Hepatocyte (in vitro differentiated cells): ENCODE results near the gene PRPF19. TPM values are rescaled to one million over a fixed set of nuclear protein-coding genes. Genes with fewer than 3 reads are reported as not detected.

Experiments
- DNase-seq: peaks from one replicate; pipeline ENCODE4 v3.0.0-alpha.2; 2016; ENCODE audit warnings: low spot score
- H2AFZ ChIP-seq: fragments of 200-600 bp; sonication (generic); 2 replicates; pipeline ENCODE4 v1.6.0; 2016; ENCODE audit warnings: antibody characterized with exemption, mild to moderate bottlenecking
- H3K27ac ChIP-seq: fragments of 200-600 bp; sonication (generic); 2 replicates; pipeline ENCODE4 v1.5.1; 2016; ENCODE audit warnings: mild to moderate bottlenecking
- H3K27me3 ChIP-seq: fragments of 200-600 bp; sonication (generic); 2 replicates; pipeline ENCODE4 v1.6.1; 2016
- H3K36me3 ChIP-seq: fragments of 200-600 bp; sonication (generic); replicated peaks from 2 replicates; pipeline ENCODE4 v1.5.1; 2016; ENCODE audit warnings: low read depth; ENCODE audit not compliant: insufficient read depth
- H3K4me1 ChIP-seq: fragments of 200-600 bp; sonication (generic); 2 replicates; pipeline ENCODE4 v1.5.1; 2016; ENCODE audit warnings: mild to moderate bottlenecking, moderate library complexity; ENCODE audit not compliant: insufficient read depth
- H3K4me2 ChIP-seq: fragments of 200-600 bp; sonication (generic); 2 replicates; pipeline ENCODE4 v1.6.0; 2016
- H3K4me3 ChIP-seq: fragments of 200-600 bp; sonication (generic); 2 replicates; pipeline ENCODE4 v1.5.1; 2016; ENCODE audit warnings: mild to moderate bottlenecking
- H3K79me2 ChIP-seq: fragments of 200-600 bp; sonication (generic); 2 replicates; pipeline ENCODE4 v1.6.0; 2017; ENCODE audit warnings: mild to moderate bottlenecking
- H3K9me2 ChIP-seq: fragments of 200-600 bp; sonication (generic); replicated peaks from 2 replicates; pipeline ENCODE4 v1.6.0; 2017; ENCODE audit warnings: mild to moderate bottlenecking; ENCODE audit not compliant: insufficient read depth
- H3K9me3 ChIP-seq: fragments of 200-600 bp; sonication (generic); 2 replicates; pipeline ENCODE4 v1.5.1; 2016; ENCODE audit warnings: low read depth, mild to moderate bottlenecking
- H4K20me1 ChIP-seq: fragments of 200-600 bp; sonication (generic); 2 replicates; pipeline ENCODE4 v1.6.0; 2016; ENCODE audit warnings: mild to moderate bottlenecking; ENCODE audit not compliant: insufficient read depth, poor library complexity, severe bottlenecking
- EZH2 ChIP-seq: fragments of 200-600 bp; sonication (generic); IDR thresholded peaks from 2 replicates; pipeline ENCODE4 v1.6.1; 2016; ENCODE audit warnings: antibody characterized with exemption, mild to moderate bottlenecking, borderline replicate concordance
- EZH2phosphoT487 ChIP-seq: fragments of 200-600 bp; sonication (generic); IDR thresholded peaks from one replicate; pipeline ENCODE4 v1.6.1; 2018; ENCODE audit warnings: antibody characterized with exemption, mild to moderate bottlenecking, low read depth, moderate library complexity; ENCODE audit not compliant: unreplicated experiment, severe bottlenecking
- WGBS: methylation state at CpG from one replicate; pipeline ENCODE4 v1.1.6; 2016; ENCODE audit warnings: low lambda C conversion rate; ENCODE audit errors: missing lambda C conversion rate; 5-methylcytosine and 5-hydroxymethylcytosine counted together
- polyA plus RNA-seq: library from polyadenylated mRNA; unstranded; fragments of >200 nt; fragmentation: Nextera tagmentation; extraction: Ambion mirVana; gene quantifications from 2 replicates; pipeline ENCODE4 v1.2.1, GENCODE V29; 2016
- total RNA-seq: library from RNA; depleted of rRNA; stranded (reverse); fragments of >200 nt; gene quantifications from 2 replicates; pipeline ENCODE4 v1.2.3, GENCODE V29; 2014
- TF ChIP-seq, protein P1 (sequence below): fragments of 200-600 bp; sonication (generic); IDR thresholded peaks from 2 replicates; pipeline ENCODE4 v1.5.1; 2016; ENCODE audit warnings: antibody characterized with exemption, mild to moderate bottlenecking; ENCODE audit not compliant: poor library complexity

PRPF19 gene
- total and polyA plus RNA-seq, 2 experiments from 2014 or later, result 19.3 to 53.8 TPM

GRCh38 chr11:60937144-60937527, 30.8 kb upstream of the PRPF19 start:
- whole genome bisulfite sequencing, result 89% methylated on average over 12 of the region's 12 CpGs
- no peaks in the 10 kb centered on the region for H3K9me2 ChIP-seq

GRCh38 chr11:60936467-60937143, 30.2 kb upstream of the PRPF19 start:
- no peaks in the 10 kb centered on the region for H3K9me2 ChIP-seq
- no peak overlapping the region for H2AFZ ChIP-seq
- TF ChIP-seq EZH2phosphoT487 (no peak), EZH2 (no peak)
- TF ChIP-seq, protein P1, sequence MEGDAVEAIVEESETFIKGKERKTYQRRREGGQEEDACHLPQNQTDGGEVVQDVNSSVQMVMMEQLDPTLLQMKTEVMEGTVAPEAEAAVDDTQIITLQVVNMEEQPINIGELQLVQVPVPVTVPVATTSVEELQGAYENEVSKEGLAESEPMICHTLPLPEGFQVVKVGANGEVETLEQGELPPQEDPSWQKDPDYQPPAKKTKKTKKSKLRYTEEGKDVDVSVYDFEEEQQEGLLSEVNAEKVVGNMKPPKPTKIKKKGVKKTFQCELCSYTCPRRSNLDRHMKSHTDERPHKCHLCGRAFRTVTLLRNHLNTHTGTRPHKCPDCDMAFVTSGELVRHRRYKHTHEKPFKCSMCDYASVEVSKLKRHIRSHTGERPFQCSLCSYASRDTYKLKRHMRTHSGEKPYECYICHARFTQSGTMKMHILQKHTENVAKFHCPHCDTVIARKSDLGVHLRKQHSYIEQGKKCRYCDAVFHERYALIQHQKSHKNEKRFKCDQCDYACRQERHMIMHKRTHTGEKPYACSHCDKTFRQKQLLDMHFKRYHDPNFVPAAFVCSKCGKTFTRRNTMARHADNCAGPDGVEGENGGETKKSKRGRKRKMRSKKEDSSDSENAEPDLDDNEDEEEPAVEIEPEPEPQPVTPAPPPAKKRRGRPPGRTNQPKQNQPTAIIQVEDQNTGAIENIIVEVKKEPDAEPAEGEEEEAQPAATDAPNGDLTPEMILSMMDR, result no peak
- peaks cover 6% of the 10 kb centered on the region for H3K4me1 ChIP-seq
- 95% methylated on average over 15 of the region's 18 CpGs for WGBS
- H3K36me3 ChIP-seq, result no peaks in the 10 kb centered on the region
- H3K27ac ChIP-seq, result no peak overlapping the region
- no peaks in the 10 kb centered on the region for H3K79me2 ChIP-seq
- H3K9me3 ChIP-seq, result no peaks in the 10 kb centered on the region
- no peak overlapping the region for H3K4me2 ChIP-seq
- no peaks in the 10 kb centered on the region for H3K27me3 ChIP-seq
- no peaks in the 10 kb centered on the region for H4K20me1 ChIP-seq
- H3K4me3 ChIP-seq, result no peak overlapping the region
- no peak for DNase-seq

More at GRCh38 chr11:60937144-60937527, 30.8 kb upstream of the PRPF19 start:
- Histone ChIP-seq H3K4me2 (no peak overlapping the region), H3K4me1 (peaks cover 6% of the 10 kb centered on the region), H3K36me3 (no peaks in the 10 kb centered on the region), H2AFZ (no peak overlapping the region), H4K20me1 (no peaks in the 10 kb centered on the region), H3K4me3 (no peak overlapping the region), H3K27me3 (no peaks in the 10 kb centered on the region), H3K27ac (no peak overlapping the region), H3K79me2 (no peaks in the 10 kb centered on the region), H3K9me3 (no peaks in the 10 kb centered on the region)
- TF ChIP-seq EZH2phosphoT487 (no peak), EZH2 (no peak)
- TF ChIP-seq, protein P1, result no peak
- DNase-seq, result no peak

- peaks cover 6% of the 10 kb centered on the region for H3K4me1 ChIP-seq
- H3K9me2 ChIP-seq, result no peaks in the 10 kb centered on the region
- TF ChIP-seq EZH2phosphoT487 (no peak), EZH2 (no peak)
- TF ChIP-seq, protein P1, result no peak
- no peaks in the 10 kb centered on the region for H3K27me3 ChIP-seq
- 95% methylated on average over 25 of the region's 27 CpGs for WGBS
- H3K4me2 ChIP-seq, result no peak overlapping the region
- no peaks in the 10 kb centered on the region for H4K20me1 ChIP-seq
- H3K36me3 ChIP-seq, result no peaks in the 10 kb centered on the region
- no peak overlapping the region for H3K4me3 ChIP-seq
- H3K79me2 ChIP-seq, result no peaks in the 10 kb centered on the region
- H3K27ac ChIP-seq, result no peak overlapping the region
- H2AFZ ChIP-seq, result no peak overlapping the region
- no peak for DNase-seq
- H3K9me3 ChIP-seq, result no peaks in the 10 kb centered on the region
Observed at GRCh38 chr11:60935676-60936442, 29.5 kb upstream of the PRPF19 start.
